GM12892 (cell line): ENCODE data around the gene ANKRD24.
"Not testable (repeated sequence)": the region's sequence is repeated elsewhere in the genome, so short reads cannot be mapped to it uniquely, and the experiment has no call there.

ENCODE experiments used
- DNase-seq: peaks from one replicate; pipeline ENCODE4 v3.0.0; 2011; ENCODE audit not compliant: insufficient read length
- FAIRE-seq: peaks from 2 replicates; lab custom pipeline; 2011; peaks lifted over from hg19 to GRCh38; lab: Jason Lieb, UNC
- POLR2A ChIP-seq: IDR thresholded peaks from 2 replicates; pipeline ENCODE4 v1.6.1; 2011; ENCODE audit warnings: low read depth, low read length, control low read depth
- POLR2AphosphoS5 ChIP-seq: IDR thresholded peaks from 2 replicates; pipeline ENCODE4 v1.6.1; 2011; ENCODE audit warnings: low read depth, low read length, control low read depth
- TAF1 ChIP-seq: IDR thresholded peaks from 2 replicates; pipeline ENCODE4 v1.6.1; 2011; ENCODE audit warnings: low read depth, mild to moderate bottlenecking, control low read depth, low read length, borderline replicate concordance

The ANKRD24 gene

GRCh38 chr19:4210166-4210731 is 27.8 kb downstream of the ANKRD24 start:
- TF ChIP-seq TAF1, result no peak
- TF ChIP-seq POLR2AphosphoS5, result no peak
- TF ChIP-seq POLR2A, result no peak
- FAIRE-seq (no peak), DNase-seq (no peak)

DNA sequence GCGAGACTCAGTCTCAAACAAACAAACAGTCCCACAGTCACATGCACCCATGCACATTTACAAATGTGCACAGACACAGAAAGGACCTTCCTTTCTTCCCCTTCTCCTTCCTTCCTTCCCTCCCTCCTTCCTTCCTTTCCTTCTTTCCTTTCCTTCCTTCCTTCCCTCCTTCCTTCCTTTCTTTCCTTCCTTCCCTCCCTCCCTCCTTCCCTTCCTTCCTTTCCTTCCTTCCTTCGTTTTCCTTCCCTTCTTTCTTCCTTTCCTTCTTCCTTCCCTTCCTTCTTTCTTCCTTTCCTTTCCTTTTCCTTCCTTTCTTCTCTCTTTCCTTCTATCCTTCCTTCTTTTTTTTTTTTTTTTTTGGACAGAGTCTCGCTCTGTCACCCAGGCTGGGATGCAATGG is 30.6 kb downstream of the ANKRD24 start:
- no peak for DNase-seq
- no peak for FAIRE-seq
- TF ChIP-seq TAF1 (no peak), POLR2A (no peak), POLR2AphosphoS5 (no peak)

DNA sequence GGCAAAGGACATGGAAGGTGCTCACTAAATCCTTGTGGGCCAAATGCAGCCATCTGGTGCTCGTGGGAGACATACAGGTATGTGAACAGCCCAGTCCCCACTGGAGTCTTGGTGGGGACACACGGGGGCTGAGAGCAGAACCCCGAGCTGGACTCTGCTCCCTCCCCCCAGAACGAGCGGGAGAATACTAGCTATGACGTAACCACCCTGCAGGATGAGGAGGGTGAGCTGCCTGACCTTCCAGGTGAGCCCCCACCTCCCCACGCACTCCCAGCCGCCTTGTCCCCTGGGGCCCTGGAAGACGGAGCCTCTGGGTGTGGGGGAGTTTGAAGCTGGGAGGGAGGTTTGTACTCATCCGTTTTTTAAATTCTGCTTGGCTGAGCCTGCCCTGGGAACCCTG is 33.3 kb downstream of the ANKRD24 start:
- FAIRE-seq, result no peak
- no peak for TF ChIP-seq POLR2A
- TF ChIP-seq TAF1, result no peak
- no peak for TF ChIP-seq POLR2AphosphoS5
- no peak for DNase-seq

DNA sequence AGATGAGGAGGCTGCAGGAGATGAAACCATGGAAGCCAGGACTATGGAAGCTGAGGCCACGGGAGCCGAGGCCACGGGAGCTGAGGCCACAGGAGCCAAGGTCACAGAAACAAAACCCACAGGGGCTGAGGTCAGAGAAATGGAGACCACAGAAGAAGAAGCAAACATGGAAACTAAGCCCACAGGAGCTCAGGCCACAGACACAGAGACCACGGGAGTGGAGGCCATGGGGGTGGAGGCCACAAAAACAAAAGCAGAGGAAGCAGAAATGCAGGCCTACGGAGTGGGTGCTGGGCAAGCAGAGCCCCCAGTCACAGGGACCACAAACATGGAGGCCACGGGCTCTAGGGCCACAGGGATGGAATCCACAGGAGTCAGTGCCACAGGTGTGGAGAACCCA is 34.4 kb downstream of the ANKRD24 start:
- TF ChIP-seq TAF1, result no peak
- no peak for TF ChIP-seq POLR2A
- TF ChIP-seq POLR2AphosphoS5, result no peak
- FAIRE-seq (no peak), DNase-seq (no peak)

DNA sequence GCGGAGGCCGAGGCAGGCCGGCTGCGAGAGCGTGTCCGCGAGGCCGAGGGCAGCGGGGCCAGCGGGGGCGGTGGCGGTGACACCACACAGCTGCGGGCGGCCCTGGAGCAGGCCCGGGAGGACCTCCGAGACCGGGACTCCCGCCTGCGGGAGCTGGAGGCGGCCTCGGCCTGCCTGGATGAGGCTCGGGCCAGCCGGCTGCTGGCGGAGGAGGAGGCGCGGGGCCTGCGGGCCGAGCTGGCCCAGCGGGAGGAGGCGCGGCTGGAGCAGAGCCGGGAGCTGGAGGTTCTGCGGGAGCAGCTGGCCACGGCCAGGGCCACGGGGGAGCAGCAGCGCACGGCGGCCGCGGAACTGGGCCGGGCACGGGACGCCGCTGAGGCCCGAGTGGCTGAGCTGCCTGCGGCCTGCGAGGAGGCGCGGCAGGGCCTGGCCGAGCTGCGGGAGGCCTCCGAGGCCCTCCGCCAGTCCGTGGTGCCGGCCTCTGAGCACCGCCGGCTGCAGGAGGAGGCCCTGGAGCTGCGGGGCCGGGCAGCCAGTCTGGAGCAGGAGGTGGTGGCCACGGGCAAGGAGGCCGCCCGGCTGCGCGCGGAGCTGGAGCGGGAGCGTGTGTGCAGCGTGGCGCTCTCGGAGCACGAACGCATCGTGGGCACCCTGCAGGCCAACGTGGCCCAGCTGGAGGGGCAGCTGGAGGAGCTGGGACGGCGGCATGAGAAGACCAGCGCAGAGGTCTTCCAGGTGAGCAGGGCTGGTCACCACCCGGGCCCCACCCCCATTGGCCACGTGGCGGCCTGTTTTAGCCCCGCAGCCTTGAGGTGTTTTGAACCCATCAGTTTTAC is 35.2 kb downstream of the ANKRD24 start:
- DNase-seq, result no peak
- FAIRE-seq, result no peak
- TF ChIP-seq POLR2A (no peak), TAF1 (no peak), POLR2AphosphoS5 (no peak)

GRCh38 chr19:4218523-4218922 is 36.0 kb downstream of the ANKRD24 start:
- not testable (repeated sequence) for DNase-seq, FAIRE-seq

DNA sequence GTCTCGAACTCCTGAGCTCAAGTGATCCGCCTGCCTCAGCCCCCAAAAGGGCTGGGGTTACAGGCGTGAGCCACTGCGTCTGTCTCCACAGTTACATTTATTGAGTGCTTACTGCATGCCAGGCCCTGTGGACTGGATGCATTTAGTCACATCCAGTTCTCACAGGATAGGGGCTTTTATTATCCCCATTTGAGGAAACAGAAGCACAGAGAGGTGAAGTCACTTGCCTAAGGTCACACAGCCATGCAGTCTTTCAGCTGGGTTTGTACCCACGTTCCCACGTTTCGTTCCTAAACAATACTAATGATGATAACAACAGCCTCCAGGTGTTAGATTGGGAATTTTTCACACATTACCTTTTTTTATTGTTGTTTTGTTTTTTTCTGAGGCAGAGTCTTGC is 37.7 kb downstream of the ANKRD24 start:
- no peak for DNase-seq
- no peak for TF ChIP-seq POLR2A
- no peak for TF ChIP-seq POLR2AphosphoS5
- TF ChIP-seq TAF1, result no peak
- no peak for FAIRE-seq

GRCh38 chr19:4224470-4224869 is 42.0 kb downstream of the ANKRD24 start:
- DNase-seq (no peak), FAIRE-seq (no peak)
- TF ChIP-seq TAF1, result no peak
- TF ChIP-seq POLR2A, result no peak
- TF ChIP-seq POLR2AphosphoS5, result no peak

DNA sequence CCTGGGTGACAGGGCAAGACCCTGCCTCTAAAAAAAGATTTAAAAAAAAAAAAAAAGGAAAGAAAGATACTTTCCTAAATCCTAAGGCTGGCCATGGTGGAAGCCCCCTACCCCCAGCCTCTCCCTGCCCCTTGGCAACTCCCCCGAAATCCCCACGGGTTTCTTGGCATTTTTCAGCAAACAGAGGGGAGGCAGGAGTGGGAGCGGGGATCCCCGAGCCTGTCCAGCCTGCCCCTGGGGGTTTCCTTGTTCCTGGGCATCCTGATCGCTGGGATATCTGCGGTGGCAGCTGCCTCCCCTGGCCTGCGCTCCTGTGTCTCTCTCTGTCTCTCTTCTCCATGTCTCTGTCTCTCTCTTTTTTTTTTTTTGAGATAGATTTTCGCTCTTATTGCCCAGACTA is 43.4 kb downstream of the ANKRD24 start:
- DNase-seq, result no peak
- TF ChIP-seq POLR2AphosphoS5, result no peak
- TF ChIP-seq POLR2A, result no peak
- no peak for TF ChIP-seq TAF1
- no peak for FAIRE-seq

- TF ChIP-seq POLR2A, result no peak
- TF ChIP-seq TAF1, result no peak
- TF ChIP-seq POLR2AphosphoS5, result no peak
- DNase-seq, result no peak
- FAIRE-seq, result no peak
These were observed 45.3 kb downstream of the ANKRD24 start for GRCh38 chr19:4227771-4228170.

DNA sequence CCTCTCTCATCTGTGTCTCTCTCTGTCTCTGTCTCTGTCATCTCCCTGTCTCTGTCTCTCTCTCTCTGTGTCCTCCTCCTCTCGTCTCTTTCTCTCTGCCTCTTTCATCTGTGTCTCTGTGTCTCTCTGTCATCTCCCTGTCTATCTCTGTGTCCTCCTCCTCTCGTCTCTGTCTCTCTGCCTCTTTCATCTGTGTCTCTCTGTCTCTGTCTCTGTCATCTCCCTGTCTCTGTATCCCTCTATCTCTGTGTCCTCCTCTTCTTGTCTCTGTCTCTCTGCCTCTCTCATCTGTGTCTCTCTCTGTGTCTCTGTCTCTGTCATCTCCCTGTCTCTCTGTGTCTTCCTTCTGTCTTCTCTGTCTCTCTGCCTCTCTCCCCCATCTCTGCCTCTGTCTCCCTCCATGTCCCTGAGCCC is 46.3 kb downstream of the ANKRD24 start:
- TF ChIP-seq TAF1 (no peak), POLR2AphosphoS5 (no peak), POLR2A (no peak)
- DNase-seq (no peak), FAIRE-seq (no peak)
